Neural cell (in vitro differentiated cells): ENCODE measurements around the gene IDUA. TPM values are rescaled to one million over a fixed set of nuclear protein-coding genes. Genes with fewer than 3 reads are reported as not detected.

Experiments
- H2AFZ ChIP-seq: fragments of 200-600, 300-800 bp; sonication (generic), shearing (Covaris generic); 2 replicates; pipeline ENCODE4 v1.6.0; 2014; ENCODE audit warnings: low read depth, mild to moderate bottlenecking, antibody characterized with exemption, low read length, moderate library complexity
- H3F3A ChIP-seq: fragments of 200-600 bp; shearing (Covaris generic); 2 replicates; pipeline ENCODE4 v1.6.1; 2016; ENCODE audit warnings: mild to moderate bottlenecking, moderate library complexity, mixed read lengths, antibody characterized with exemption, low read length; ENCODE audit not compliant: insufficient read depth, poor library complexity, severe bottlenecking
- H3K27ac ChIP-seq: fragments of 200-600, 300-800 bp; sonication (generic), shearing (Covaris generic); 2 replicates; pipeline ENCODE4 v1.5.1; 2014; ENCODE audit warnings: mild to moderate bottlenecking, low read length, moderate library complexity
- H3K27me3 ChIP-seq: fragments of 300-800, 200-600 bp; sonication (generic), shearing (Covaris generic); 2 replicates; pipeline ENCODE4 v1.6.0; 2014; ENCODE audit warnings: mild to moderate bottlenecking, low read depth, low read length, moderate library complexity; ENCODE audit not compliant: insufficient read depth
- H3K36me3 ChIP-seq: fragments of 300-800, 200-600 bp; sonication (generic), shearing (Covaris generic); 2 replicates; pipeline ENCODE4 v1.5.1; 2014; ENCODE audit warnings: mild to moderate bottlenecking, antibody characterized with exemption, low read length, moderate library complexity; ENCODE audit not compliant: insufficient read depth
- H3K4me2 ChIP-seq: fragments of 300-800, 200-600 bp; sonication (generic), shearing (Covaris generic); 2 replicates; pipeline ENCODE4 v1.6.0; 2014; ENCODE audit warnings: mild to moderate bottlenecking, low read length
- H3K4me3 ChIP-seq: fragments of 300-800, 200-600 bp; sonication (generic), shearing (Covaris generic); 2 replicates; pipeline ENCODE4 v1.5.1; 2014; ENCODE audit warnings: mild to moderate bottlenecking, low read length, moderate library complexity
- H3K79me2 ChIP-seq: fragments of 200-600 bp; shearing (Covaris generic); replicated peaks from 2 replicates; pipeline ENCODE4 v1.6.0; 2014; ENCODE audit warnings: mild to moderate bottlenecking, low read length, moderate library complexity; ENCODE audit not compliant: insufficient read depth
- H3K9ac ChIP-seq: fragments of 300-800, 200-600 bp; sonication (generic), shearing (Covaris generic); 2 replicates; pipeline ENCODE4 v1.6.1; 2016; ENCODE audit warnings: mild to moderate bottlenecking, low read length, mixed read lengths
- H3K9me2 ChIP-seq: fragments of 200-600 bp; shearing (Covaris generic); 2 replicates; pipeline ENCODE4 v1.6.1; 2016; ENCODE audit warnings: mild to moderate bottlenecking, low read length, mixed read lengths; ENCODE audit not compliant: insufficient read depth
- H3K9me3 ChIP-seq: fragments of 200-600, 300-800 bp; sonication (generic), shearing (Covaris generic); 2 replicates; pipeline ENCODE4 v1.6.1; 2016; ENCODE audit warnings: mild to moderate bottlenecking, mixed run types, low read length, moderate library complexity, mixed read lengths
- H4K20me1 ChIP-seq: fragments of 200-600 bp; shearing (Covaris generic); 2 replicates; pipeline ENCODE4 v1.6.1; 2016; ENCODE audit warnings: mild to moderate bottlenecking, mixed run types; ENCODE audit not compliant: insufficient read depth
- EZH2 ChIP-seq: fragments of 200-600, 300-800 bp; shearing (Covaris generic), sonication (generic); IDR thresholded peaks from 2 replicates; pipeline ENCODE4 v1.6.1; 2014; ENCODE audit warnings: antibody characterized with exemption, low read length, borderline replicate concordance, mild to moderate bottlenecking; ENCODE audit not compliant: insufficient read depth, poor library complexity, severe bottlenecking
- MXI1 ChIP-seq: fragments of 450-650 bp; conservative IDR thresholded peaks from 2 replicates; pipeline ENCODE4 v1.6.1; 2014; ENCODE audit warnings: antibody characterized with exemption, mild to moderate bottlenecking; ENCODE audit not compliant: poor library complexity, severe bottlenecking
- POLR2AphosphoS5 ChIP-seq: IDR thresholded peaks from 2 replicates; pipeline ENCODE4 v1.6.1; 2012
- RAD21 ChIP-seq: fragments of 450-650 bp; conservative IDR thresholded peaks from 2 replicates; pipeline ENCODE4 v1.6.1; 2014; ENCODE audit warnings: antibody characterized with exemption, mild to moderate bottlenecking, moderate library complexity
- SMC3 ChIP-seq: fragments of 450-650 bp; conservative IDR thresholded peaks from 2 replicates; pipeline ENCODE4 v1.6.1; 2014; ENCODE audit warnings: antibody characterized with exemption, mild to moderate bottlenecking, moderate library complexity; ENCODE audit not compliant: poor library complexity
- polyA plus RNA-seq: library from polyadenylated mRNA; depleted of rRNA; stranded (reverse); fragments of >200 nt; gene quantifications from 2 replicates; pipeline ENCODE4 v1.2.3, GENCODE V29; 2014
- TF ChIP-seq, protein P1 (sequence below): IDR thresholded peaks from 2 replicates; pipeline ENCODE4 v1.6.1; 2012; ENCODE audit warnings: borderline replicate concordance
- TF ChIP-seq, protein P2 (sequence below): fragments of 450-650 bp; IDR thresholded peaks from 2 replicates; pipeline ENCODE4 v1.5.1; 2014; ENCODE audit warnings: antibody characterized with exemption, mild to moderate bottlenecking, moderate library complexity; ENCODE audit not compliant: poor library complexity, severe bottlenecking

IDUA gene
- polyA plus RNA-seq, 1 donor from 2014 or later: 12.7 TPM

DNA sequence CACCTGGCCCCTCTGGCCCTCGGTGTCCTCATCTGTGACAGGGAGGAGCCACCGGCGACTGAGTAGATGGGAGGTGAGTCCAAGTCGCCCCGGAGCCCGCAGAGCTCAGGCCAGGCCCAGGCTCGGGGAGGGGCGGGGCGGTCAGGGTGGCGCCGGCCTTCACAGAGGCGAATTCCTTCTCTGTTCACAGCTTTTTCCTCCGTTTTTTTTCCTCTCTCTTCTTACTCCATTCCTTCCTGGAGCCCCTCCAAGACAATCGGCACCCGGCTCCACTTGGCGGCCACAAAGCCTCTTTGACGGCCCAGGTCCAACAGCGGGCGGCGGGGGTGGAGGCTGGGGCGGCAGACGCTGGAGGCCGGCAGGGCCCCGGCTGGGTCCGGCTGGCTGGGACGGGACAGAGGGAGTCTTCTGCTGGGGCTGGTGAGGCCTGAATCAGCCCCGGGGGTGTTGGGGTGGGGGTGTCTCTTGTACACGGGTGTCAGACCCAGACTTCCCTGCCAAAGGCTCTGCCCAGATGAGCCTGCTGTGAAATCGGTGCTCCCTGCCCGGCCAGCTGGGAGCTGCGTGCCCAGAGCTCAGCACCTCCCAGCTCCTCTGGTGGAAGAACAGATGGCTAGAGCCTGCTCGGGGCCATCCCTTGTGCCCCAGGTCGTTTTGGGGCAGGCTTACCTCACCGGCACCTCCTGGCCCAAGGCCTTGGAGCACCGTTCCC is 47.2 kb downstream of the IDUA start:
- no peak overlapping the region for H3K4me3 ChIP-seq
- no peaks in the 10 kb centered on the region for H3K9me3 ChIP-seq
- no peak overlapping the region for H2AFZ ChIP-seq
- no peaks in the 10 kb centered on the region for H4K20me1 ChIP-seq
- H3K9me2 ChIP-seq: no peaks in the 10 kb centered on the region
- H3K27ac ChIP-seq: no peak overlapping the region
- no peaks in the 10 kb centered on the region for H3K27me3 ChIP-seq
- H3K79me2 ChIP-seq: no peaks in the 10 kb centered on the region
- H3F3A ChIP-seq: no peaks in the 10 kb centered on the region
- TF ChIP-seq, protein P1, sequence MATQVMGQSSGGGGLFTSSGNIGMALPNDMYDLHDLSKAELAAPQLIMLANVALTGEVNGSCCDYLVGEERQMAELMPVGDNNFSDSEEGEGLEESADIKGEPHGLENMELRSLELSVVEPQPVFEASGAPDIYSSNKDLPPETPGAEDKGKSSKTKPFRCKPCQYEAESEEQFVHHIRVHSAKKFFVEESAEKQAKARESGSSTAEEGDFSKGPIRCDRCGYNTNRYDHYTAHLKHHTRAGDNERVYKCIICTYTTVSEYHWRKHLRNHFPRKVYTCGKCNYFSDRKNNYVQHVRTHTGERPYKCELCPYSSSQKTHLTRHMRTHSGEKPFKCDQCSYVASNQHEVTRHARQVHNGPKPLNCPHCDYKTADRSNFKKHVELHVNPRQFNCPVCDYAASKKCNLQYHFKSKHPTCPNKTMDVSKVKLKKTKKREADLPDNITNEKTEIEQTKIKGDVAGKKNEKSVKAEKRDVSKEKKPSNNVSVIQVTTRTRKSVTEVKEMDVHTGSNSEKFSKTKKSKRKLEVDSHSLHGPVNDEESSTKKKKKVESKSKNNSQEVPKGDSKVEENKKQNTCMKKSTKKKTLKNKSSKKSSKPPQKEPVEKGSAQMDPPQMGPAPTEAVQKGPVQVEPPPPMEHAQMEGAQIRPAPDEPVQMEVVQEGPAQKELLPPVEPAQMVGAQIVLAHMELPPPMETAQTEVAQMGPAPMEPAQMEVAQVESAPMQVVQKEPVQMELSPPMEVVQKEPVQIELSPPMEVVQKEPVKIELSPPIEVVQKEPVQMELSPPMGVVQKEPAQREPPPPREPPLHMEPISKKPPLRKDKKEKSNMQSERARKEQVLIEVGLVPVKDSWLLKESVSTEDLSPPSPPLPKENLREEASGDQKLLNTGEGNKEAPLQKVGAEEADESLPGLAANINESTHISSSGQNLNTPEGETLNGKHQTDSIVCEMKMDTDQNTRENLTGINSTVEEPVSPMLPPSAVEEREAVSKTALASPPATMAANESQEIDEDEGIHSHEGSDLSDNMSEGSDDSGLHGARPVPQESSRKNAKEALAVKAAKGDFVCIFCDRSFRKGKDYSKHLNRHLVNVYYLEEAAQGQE: no peak
- no peak overlapping the region for H3K9ac ChIP-seq
- H3K4me2 ChIP-seq: no peak overlapping the region
- H3K36me3 ChIP-seq: no peaks in the 10 kb centered on the region

DNA sequence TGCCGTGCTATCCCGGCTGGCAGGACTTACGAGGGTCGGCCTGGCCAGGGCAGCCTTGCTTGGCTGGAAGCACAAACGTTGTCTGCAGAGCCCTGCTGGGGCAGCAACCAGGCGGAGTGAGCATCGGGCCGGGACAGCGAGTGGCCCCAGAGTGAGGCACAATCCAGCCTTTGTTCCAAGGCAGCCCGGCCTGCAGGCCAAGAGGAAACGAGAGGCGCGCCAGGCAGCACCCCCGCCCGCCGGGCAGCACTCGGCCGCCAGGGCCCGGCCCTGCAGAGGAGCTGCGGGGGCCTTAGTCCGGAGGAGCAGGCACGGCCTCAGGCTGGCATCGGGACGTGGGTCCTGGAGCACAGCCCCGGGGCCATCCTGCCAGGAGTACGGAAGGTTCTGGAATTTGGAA is 48.7 kb downstream of the IDUA start:
- no peaks in the 10 kb centered on the region for H3K27me3 ChIP-seq
- no peaks in the 10 kb centered on the region for H3K9me2 ChIP-seq
- no peaks in the 10 kb centered on the region for H3K36me3 ChIP-seq
- H3F3A ChIP-seq: no peaks in the 10 kb centered on the region
- no peak overlapping the region for H3K27ac ChIP-seq
- H2AFZ ChIP-seq: no peak overlapping the region
- H3K79me2 ChIP-seq: no peaks in the 10 kb centered on the region
- no peaks in the 10 kb centered on the region for H3K9me3 ChIP-seq
- H3K4me3 ChIP-seq: no peak overlapping the region
- no peak overlapping the region for H3K9ac ChIP-seq
- H3K4me2 ChIP-seq: no peak overlapping the region
- H4K20me1 ChIP-seq: no peaks in the 10 kb centered on the region
- TF ChIP-seq MXI1 (no peak), RAD21 (no peak), POLR2AphosphoS5 (no peak), SMC3 (no peak), EZH2 (no peak)
- TF ChIP-seq, protein P2, sequence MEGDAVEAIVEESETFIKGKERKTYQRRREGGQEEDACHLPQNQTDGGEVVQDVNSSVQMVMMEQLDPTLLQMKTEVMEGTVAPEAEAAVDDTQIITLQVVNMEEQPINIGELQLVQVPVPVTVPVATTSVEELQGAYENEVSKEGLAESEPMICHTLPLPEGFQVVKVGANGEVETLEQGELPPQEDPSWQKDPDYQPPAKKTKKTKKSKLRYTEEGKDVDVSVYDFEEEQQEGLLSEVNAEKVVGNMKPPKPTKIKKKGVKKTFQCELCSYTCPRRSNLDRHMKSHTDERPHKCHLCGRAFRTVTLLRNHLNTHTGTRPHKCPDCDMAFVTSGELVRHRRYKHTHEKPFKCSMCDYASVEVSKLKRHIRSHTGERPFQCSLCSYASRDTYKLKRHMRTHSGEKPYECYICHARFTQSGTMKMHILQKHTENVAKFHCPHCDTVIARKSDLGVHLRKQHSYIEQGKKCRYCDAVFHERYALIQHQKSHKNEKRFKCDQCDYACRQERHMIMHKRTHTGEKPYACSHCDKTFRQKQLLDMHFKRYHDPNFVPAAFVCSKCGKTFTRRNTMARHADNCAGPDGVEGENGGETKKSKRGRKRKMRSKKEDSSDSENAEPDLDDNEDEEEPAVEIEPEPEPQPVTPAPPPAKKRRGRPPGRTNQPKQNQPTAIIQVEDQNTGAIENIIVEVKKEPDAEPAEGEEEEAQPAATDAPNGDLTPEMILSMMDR: no peak

DNA sequence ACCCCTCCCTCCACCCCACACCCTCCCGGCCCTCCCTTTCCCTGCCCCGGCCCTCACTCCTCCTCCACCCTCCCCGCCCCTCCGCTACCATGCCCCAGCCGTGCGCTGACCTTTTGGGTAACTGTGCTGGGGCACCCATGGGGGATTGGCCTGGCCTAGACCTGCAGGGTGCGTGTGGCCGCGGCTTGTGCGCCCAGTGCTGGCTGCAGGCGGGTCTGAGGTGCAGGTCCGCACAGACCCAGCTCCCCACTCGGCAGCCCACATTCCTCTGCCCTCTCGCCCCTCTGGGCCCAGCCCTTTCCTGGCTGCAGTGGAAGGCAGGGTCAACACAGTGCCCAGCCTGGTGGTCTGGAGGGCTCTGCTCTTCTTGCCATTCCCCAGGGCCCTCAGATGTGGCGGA is 49.3 kb downstream of the IDUA start:
- Histone ChIP-seq H3K36me3 (no peaks in the 10 kb centered on the region), H3K27ac (no peak overlapping the region), H3K9ac (no peak overlapping the region), H3K9me2 (no peaks in the 10 kb centered on the region), H4K20me1 (no peaks in the 10 kb centered on the region), H3K27me3 (no peaks in the 10 kb centered on the region), H3K4me3 (no peak overlapping the region), H2AFZ (no peak overlapping the region), H3K79me2 (no peaks in the 10 kb centered on the region), H3K4me2 (no peak overlapping the region), H3F3A (no peaks in the 10 kb centered on the region), H3K9me3 (no peaks in the 10 kb centered on the region)
- TF ChIP-seq RAD21: no peak
- TF ChIP-seq EZH2: no peak
- TF ChIP-seq, protein P1: no peak
- no peak for TF ChIP-seq SMC3
